ENCODE measurements around the gene MRPL24. TPM values are rescaled to one million over a fixed set of nuclear protein-coding genes. Genes with fewer than 3 reads are reported as not detected.

The MRPL24 gene
- total and polyA plus RNA-seq, 10 of the 15 experiments (the other 5 are each of a cell fraction or from before 2014, with no cell fraction given): 87.4 to 269 (median 134) TPM

DNA sequence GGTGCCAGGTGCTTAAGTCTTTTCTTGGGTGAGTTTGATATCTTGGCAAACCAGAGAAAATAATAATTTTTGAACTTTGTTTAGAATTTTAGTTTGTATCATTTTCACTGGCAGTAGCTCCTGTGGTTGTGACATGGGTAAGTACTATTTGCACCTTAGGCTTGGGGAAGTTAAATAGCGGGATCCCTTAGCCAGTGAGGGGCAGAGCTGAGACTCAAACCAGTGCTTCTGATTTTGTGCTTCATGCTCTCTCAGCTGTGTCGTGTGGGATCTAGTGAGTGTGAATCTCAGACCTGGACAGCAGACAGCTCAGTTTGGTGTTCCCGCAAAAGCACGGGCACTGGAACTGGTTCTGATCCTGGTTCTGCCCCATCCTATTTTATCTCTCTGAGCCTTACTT, 36.1 kb upstream of the MRPL24 start:
- Histone ChIP-seq H3K36me3 (ENCODE audit: control insufficient read depth in 2 of 2, insufficient read depth in 2 of 2, low read length in 1 of 2) (peaks cover 0 to 16% of the 10 kb centered on the region in 2 experiments; a peak in 2 of 4 replicates), H3K27ac (ENCODE audit: control insufficient read depth, insufficient read depth) (no peak overlapping the region), H3K4me1 (ENCODE audit: control insufficient read depth, insufficient read depth, low read length) (no peaks in the 10 kb centered on the region), H4K20me1 (ENCODE audit: control insufficient read depth, insufficient read depth) (no peaks in the 10 kb centered on the region), H3K9me3 (replicated peaks; ENCODE audit: control insufficient read depth, insufficient read depth, low read length) (no peaks in the 10 kb centered on the region), H3K9ac (ENCODE audit: control insufficient read depth, insufficient read depth, low read length) (no peak overlapping the region), H3K79me2 (ENCODE audit: control insufficient read depth, insufficient read depth, low read length) (peaks cover 66% of the 10 kb centered on the region), H3K4me3 (no peak overlapping the region), H3K27me3 (replicated peaks in 1 of 2; ENCODE audit: control insufficient read depth in 2 of 2, insufficient read depth in 2 of 2, low read length in 1 of 2) (no peaks in the 10 kb centered on the region), H3K4me2 (ENCODE audit: control insufficient read depth, insufficient read depth) (peak overlapping the region; percentile 5; the same call in 1 of the 2 replicates), H2AFZ (ENCODE audit: control insufficient read depth, low read depth, low read length) (no peak overlapping the region)
- DNase-seq (ENCODE audit: low read depth, low spot score) (no peak), FAIRE-seq (peak; percentile 23), ATAC-seq (peak; percentile 57)
- ChIA-PET SMC1A (ENCODE audit: uncharacterized antibody, unreplicated experiment) (interaction anchor here (0.9 to 1.9 kb wide), 6 partner anchors 13 to 83 kb away, joined by 3 to 7 read pairs (median 3); partner anchors contain the start of genes ISG20L2 and METTL25B), RAD21 (ENCODE audit: unreplicated experiment) (interaction anchor here (0.9 to 1.7 kb wide), 4 partner anchors 36 to 113 kb away, joined by 3 to 13 read pairs (median 4); partner anchors contain the start of gene MRPL24), POLR2A (no interaction called here), CTCF (interaction anchor here (0.8 to 10.1 kb wide), 8 partner anchors 8 to 114 kb away, joined by 3 to 84 read pairs (median 4); partner anchors contain the start of genes ISG20L2, METTL25B and NTRK1)
- no peak for TF ChIP-seq KAT2A (conservative IDR thresholded peaks at IDR 0.05; ENCODE audit: control insufficient read depth, low read depth, low read length)
- TF ChIP-seq YBX1 (IDR thresholded peaks at IDR 0.05): no peak
- WGBS (ENCODE audit: insufficient coverage, insufficient replicate concordance, low lambda C conversion rate, missing lambda C conversion rate): 51% methylated on average over 4 of the region's 4 CpGs
- intact Hi-C loops (cut with micrococcal nuclease; ENCODE audit: unreplicated experiment) (no loop called here), in situ Hi-C loops (cut with MboI) (no loop called here)
- BruUV-seq (replicated peaks): no TSS peak

DNA sequence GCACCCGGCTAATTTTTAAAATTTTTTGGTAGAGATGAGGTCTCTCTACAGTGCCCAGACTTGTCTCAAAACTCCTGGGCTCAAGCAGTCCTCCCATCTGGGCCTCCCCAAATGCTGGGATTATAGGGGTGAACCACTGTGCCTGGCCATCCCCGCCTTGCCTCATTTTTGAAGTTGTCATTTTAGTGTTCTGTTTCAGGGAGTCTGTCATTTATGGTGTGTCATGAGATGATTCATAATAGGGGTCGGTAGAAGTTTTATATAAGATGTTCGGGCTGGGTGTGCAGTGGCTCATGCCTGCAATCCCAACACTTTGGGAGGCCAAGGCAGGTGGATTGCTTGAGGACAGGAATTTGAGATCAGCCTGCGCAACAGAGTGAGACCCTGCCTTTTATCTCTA, 34.9 kb upstream of the MRPL24 start:
- Histone ChIP-seq H3K4me1 (ENCODE audit: control insufficient read depth, insufficient read depth, low read length) (no peaks in the 10 kb centered on the region), H3K9me3 (replicated peaks; ENCODE audit: control insufficient read depth, insufficient read depth, low read length) (no peaks in the 10 kb centered on the region), H3K27ac (ENCODE audit: control insufficient read depth, insufficient read depth) (no peak overlapping the region), H3K79me2 (ENCODE audit: control insufficient read depth, insufficient read depth, low read length) (peaks cover 68% of the 10 kb centered on the region), H3K4me3 (no peak overlapping the region), H2AFZ (ENCODE audit: control insufficient read depth, low read depth, low read length) (no peak overlapping the region), H4K20me1 (ENCODE audit: control insufficient read depth, insufficient read depth) (no peaks in the 10 kb centered on the region), H3K27me3 (replicated peaks in 1 of 2; ENCODE audit: control insufficient read depth in 2 of 2, insufficient read depth in 2 of 2, low read length in 1 of 2) (no peaks in the 10 kb centered on the region), H3K36me3 (ENCODE audit: control insufficient read depth in 2 of 2, insufficient read depth in 2 of 2, low read length in 1 of 2) (peaks cover 0 to 14% of the 10 kb centered on the region in 2 experiments; a peak in 2 of 4 replicates), H3K4me2 (ENCODE audit: control insufficient read depth, insufficient read depth) (0 out of 2 replicates have a peak overlapping the region, but pooled peaks have one; percentile 27), H3K9ac (ENCODE audit: control insufficient read depth, insufficient read depth, low read length) (no peak overlapping the region)
- WGBS (ENCODE audit: insufficient coverage, insufficient replicate concordance, low lambda C conversion rate, missing lambda C conversion rate): 75% methylated on average over 5 of the region's 5 CpGs
- ChIA-PET POLR2A (no interaction called here), SMC1A (ENCODE audit: uncharacterized antibody, unreplicated experiment) (interaction anchor here (1.6 to 1.9 kb wide), 4 partner anchors 14 to 84 kb away, joined by 3 to 7 read pairs (median 4); partner anchors contain the start of genes ISG20L2 and METTL25B), CTCF (interaction anchor here (0.6 to 10.1 kb wide), 7 partner anchors 7 to 116 kb away, joined by 3 to 84 read pairs (median 5); partner anchors contain the start of genes ISG20L2, METTL25B and NTRK1), RAD21 (ENCODE audit: unreplicated experiment) (interaction anchor here (0.7 to 1.7 kb wide), 3 partner anchors 24 to 86 kb away, joined by 3 to 13 read pairs (median 4); no protein-coding TSS in a partner anchor)
- ATAC-seq (no peak; the same call in 2 of the 3 replicates), DNase-seq (ENCODE audit: low read depth, low spot score) (no peak), FAIRE-seq (no peak)
- TF ChIP-seq, protein P1, sequence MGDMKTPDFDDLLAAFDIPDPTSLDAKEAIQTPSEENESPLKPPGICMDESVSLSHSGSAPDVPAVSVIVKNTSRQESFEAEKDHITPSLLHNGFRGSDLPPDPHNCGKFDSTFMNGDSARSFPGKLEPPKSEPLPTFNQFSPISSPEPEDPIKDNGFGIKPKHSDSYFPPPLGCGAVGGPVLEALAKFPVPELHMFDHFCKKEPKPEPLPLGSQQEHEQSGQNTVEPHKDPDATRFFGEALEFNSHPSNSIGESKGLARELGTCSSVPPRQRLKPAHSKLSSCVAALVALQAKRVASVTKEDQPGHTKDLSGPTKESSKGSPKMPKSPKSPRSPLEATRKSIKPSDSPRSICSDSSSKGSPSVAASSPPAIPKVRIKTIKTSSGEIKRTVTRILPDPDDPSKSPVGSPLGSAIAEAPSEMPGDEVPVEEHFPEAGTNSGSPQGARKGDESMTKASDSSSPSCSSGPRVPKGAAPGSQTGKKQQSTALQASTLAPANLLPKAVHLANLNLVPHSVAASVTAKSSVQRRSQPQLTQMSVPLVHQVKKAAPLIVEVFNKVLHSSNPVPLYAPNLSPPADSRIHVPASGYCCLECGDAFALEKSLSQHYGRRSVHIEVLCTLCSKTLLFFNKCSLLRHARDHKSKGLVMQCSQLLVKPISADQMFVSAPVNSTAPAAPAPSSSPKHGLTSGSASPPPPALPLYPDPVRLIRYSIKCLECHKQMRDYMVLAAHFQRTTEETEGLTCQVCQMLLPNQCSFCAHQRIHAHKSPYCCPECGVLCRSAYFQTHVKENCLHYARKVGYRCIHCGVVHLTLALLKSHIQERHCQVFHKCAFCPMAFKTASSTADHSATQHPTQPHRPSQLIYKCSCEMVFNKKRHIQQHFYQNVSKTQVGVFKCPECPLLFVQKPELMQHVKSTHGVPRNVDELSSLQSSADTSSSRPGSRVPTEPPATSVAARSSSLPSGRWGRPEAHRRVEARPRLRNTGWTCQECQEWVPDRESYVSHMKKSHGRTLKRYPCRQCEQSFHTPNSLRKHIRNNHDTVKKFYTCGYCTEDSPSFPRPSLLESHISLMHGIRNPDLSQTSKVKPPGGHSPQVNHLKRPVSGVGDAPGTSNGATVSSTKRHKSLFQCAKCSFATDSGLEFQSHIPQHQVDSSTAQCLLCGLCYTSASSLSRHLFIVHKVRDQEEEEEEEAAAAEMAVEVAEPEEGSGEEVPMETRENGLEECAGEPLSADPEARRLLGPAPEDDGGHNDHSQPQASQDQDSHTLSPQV (IDR thresholded peaks at IDR 0.05): no peak
- no peak for TF ChIP-seq ZZZ3 (IDR thresholded peaks at IDR 0.05; ENCODE audit: control insufficient read depth, insufficient read length, low read depth)
- intact Hi-C loops (cut with micrococcal nuclease; ENCODE audit: unreplicated experiment) (no loop called here), in situ Hi-C loops (cut with MboI) (no loop called here)
- BruUV-seq (replicated peaks): no TSS peak
